Activated CD8-positive, alpha-beta T cell treated with anti-CD3 and anti-CD28 coated beads for 36 hours (primary cell): Measurements from ENCODE around the gene KLK15. TPM values are rescaled to one million over a fixed set of nuclear protein-coding genes. Genes with fewer than 3 reads are reported as not detected.
"Not testable (repeated sequence)": the region's sequence is repeated elsewhere in the genome, so short reads cannot be mapped to it uniquely, and the experiment has no call there.

Experiments used
- ATAC-seq: fragments of 200-7000 bp; cut with Tn5 transposase; one replicate; pipeline ENCODE4 v1.10.0; 2021; ENCODE audit warnings: mild to moderate bottlenecking, moderate library complexity
- CTCF ChIA-PET: fragments of 350-600 bp; sonication (Branson Sonifier 250); formaldehyde crosslinking; loops from one replicate; lab custom pipeline; 2021; ENCODE audit warnings: antibody characterized with exemption; lab: Charles Lee
- POLR2A ChIA-PET: fragments of 350-600 bp; sonication (Branson Sonifier 250); formaldehyde crosslinking; loops from one replicate; lab custom pipeline; 2021; ENCODE audit warnings: antibody characterized with exemption; lab: Charles Lee
- DNase-seq: peaks from one replicate; pipeline ENCODE4 v3.0.0-alpha.2; 2020
- H3K27ac Mint-ChIP-seq: one replicate; pipeline ENCODE4 v1.8.0; 2021; ENCODE audit warnings: mild to moderate bottlenecking, mixed read lengths
- H3K27me3 Mint-ChIP-seq: one replicate; pipeline ENCODE4 v1.8.0; 2021; ENCODE audit warnings: mixed read lengths
- H3K36me3 Mint-ChIP-seq: one replicate; pipeline ENCODE4 v1.8.0; 2021; ENCODE audit warnings: low read depth, mixed read lengths
- H3K4me1 Mint-ChIP-seq: one replicate; pipeline ENCODE4 v1.8.0; 2021; ENCODE audit warnings: low read depth, mixed read lengths
- H3K4me3 Mint-ChIP-seq: one replicate; pipeline ENCODE4 v1.8.0; 2021; ENCODE audit warnings: mild to moderate bottlenecking, moderate library complexity, mixed read lengths
- H3K9me3 Mint-ChIP-seq: one replicate; pipeline ENCODE4 v1.8.0; 2021; ENCODE audit warnings: mixed read lengths
- CTCF ChIP-seq: fragments of 200-600 bp; IDR thresholded peaks from one replicate; pipeline ENCODE4 v1.8.0; 2022; ENCODE audit warnings: antibody characterized with exemption, mild to moderate bottlenecking
- intact Hi-C: fragments of 100-400 bp; cut with micrococcal nuclease; formaldehyde crosslinking; loops from one replicate; pipeline ENCODE4 v1.10.0; 2022
- total RNA-seq, 2 experiments: library from RNA; stranded (reverse); gene quantifications; one replicate each; pipeline ENCODE4 v1.2.3, GENCODE V29; 2021

The KLK15 gene
- total RNA-seq, 2 experiments from 2014 or later, result not detected

DNA sequence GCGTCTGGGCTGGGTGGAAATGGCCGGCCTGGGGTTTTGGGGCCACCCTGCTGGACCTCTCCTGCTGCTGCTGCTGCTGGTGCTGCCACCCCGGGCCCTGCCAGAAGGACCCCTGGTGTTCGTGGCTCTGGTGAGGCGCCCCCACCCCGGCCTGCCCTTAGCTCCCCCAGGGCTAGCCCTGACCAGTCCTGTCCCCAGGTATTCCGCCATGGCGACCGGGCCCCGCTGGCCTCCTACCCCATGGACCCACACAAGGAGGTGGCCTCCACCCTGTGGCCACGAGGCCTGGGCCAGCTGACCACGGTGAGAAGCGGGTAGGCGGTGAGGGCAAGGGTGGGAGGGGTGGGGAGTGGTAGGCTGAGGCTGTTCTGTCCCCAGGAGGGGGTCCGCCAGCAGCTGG is 43.0 kb downstream of the KLK15 start, which contains the start of gene ACP4:
TSS of gene ACP4 (plus strand) at position 20 of the 400 bp plus-strand sequence. CDS start at position 20, 0 bp downstream.
- ATAC-seq, result no peak
- no peaks in the 10 kb centered on the region for H3K27me3 Mint-ChIP-seq
- no peak for DNase-seq
- POLR2A ChIA-PET, result interaction anchor here (0.7 to 9.4 kb wide), 2 partner anchors 10 to 12 kb away, joined by 3 to 99 read pairs; no protein-coding TSS in a partner anchor
- no peak for TF ChIP-seq CTCF
- H3K9me3 Mint-ChIP-seq, result no peaks in the 10 kb centered on the region
- CTCF ChIA-PET, result interaction anchor here (3.1 kb wide), 1 partner anchor 132 kb away, joined by 10 read pairs; no protein-coding TSS in a partner anchor
- no peak within 1 kb of the TSS for H3K27ac Mint-ChIP-seq
- H3K4me1 Mint-ChIP-seq, result peaks cover 8% of the 10 kb centered on the region
- H3K36me3 Mint-ChIP-seq, result peaks cover 6% of the 10 kb centered on the region
- H3K4me3 Mint-ChIP-seq, result no peak within 1 kb of the TSS
- intact Hi-C loops, result no loop called here

GRCh38 chr19:50785329-50785728 is 48.0 kb downstream of the KLK15 start:
- ATAC-seq (no peak), DNase-seq (no peak)
- intact Hi-C loops, result loop anchor here (10.0 kb wide), 1 partner anchor 251 kb away; no protein-coding TSS in a partner anchor
- H3K9me3 Mint-ChIP-seq, result no peaks in the 10 kb centered on the region
- no peak overlapping the region for H3K4me3 Mint-ChIP-seq
- CTCF ChIA-PET, result no interaction called here
- TF ChIP-seq CTCF, result no peak
- H3K4me1 Mint-ChIP-seq, result no peaks in the 10 kb centered on the region
- peaks cover 14% of the 10 kb centered on the region for H3K27me3 Mint-ChIP-seq
- H3K36me3 Mint-ChIP-seq, result no peaks in the 10 kb centered on the region
- H3K27ac Mint-ChIP-seq, result no peak overlapping the region
- POLR2A ChIA-PET, result interaction anchor here (1.0 to 1.7 kb wide), 2 partner anchors 9 to 43 kb away, joined by 3 to 5 read pairs; no protein-coding TSS in a partner anchor

GRCh38 chr19:50784710-50785109 is 48.7 kb downstream of the KLK15 start:
- CTCF ChIA-PET, result interaction anchor here (1.2 to 2.9 kb wide), 7 partner anchors 8 to 300 kb away, joined by 3 to 16 read pairs (median 6); no protein-coding TSS in a partner anchor
- DNase-seq, result no peak

DNA sequence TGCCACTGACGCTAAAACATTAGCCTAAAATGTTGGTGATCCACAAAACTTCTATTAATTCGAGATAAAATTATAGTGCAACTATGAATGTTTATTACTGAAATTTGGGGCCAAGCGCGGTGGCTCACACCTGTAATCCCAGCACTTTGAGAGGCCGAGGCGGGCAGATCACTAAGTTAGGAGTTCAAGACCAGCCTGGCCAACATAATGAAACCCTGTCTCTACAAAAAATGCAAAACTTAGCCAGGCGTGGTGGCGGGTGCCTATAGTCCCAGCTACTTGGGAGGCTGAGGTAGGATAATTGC is 49.6 kb downstream of the KLK15 start:
- ATAC-seq, H3K4me3 Mint-ChIP-seq, DNase-seq, H3K27ac Mint-ChIP-seq, H3K36me3 Mint-ChIP-seq, H3K4me1 Mint-ChIP-seq, H3K9me3 Mint-ChIP-seq: not testable (repeated sequence)
- ChIA-PET CTCF (interaction anchor here (0.6 to 2.9 kb wide), 16 partner anchors 9 to 415 kb away, joined by 3 to 16 read pairs (median 4); no protein-coding TSS in a partner anchor), POLR2A (interaction anchor here (1.0 kb wide), 1 partner anchor 14 kb away, joined by 3 read pairs; no protein-coding TSS in a partner anchor)
- intact Hi-C loops, result loop anchor here (5.0 to 10.0 kb wide), 4 partner anchors 61 to 249 kb away; partner anchors contain the start of gene CLEC11A
- H3K27me3 Mint-ChIP-seq, result peaks cover 28% of the 10 kb centered on the region

More at GRCh38 chr19:50784710-50785109, 48.7 kb downstream of the KLK15 start:
- no peak for TF ChIP-seq CTCF
- Mint-ChIP-seq H3K4me1 (no peaks in the 10 kb centered on the region), H3K27ac (no peak overlapping the region), H3K4me3 (no peak overlapping the region), H3K9me3 (no peaks in the 10 kb centered on the region), H3K27me3 (peaks cover 19% of the 10 kb centered on the region), H3K36me3 (no peaks in the 10 kb centered on the region)
- POLR2A ChIA-PET, result interaction anchor here (1.0 to 1.7 kb wide), 2 partner anchors 10 to 44 kb away, joined by 3 to 5 read pairs; no protein-coding TSS in a partner anchor
- intact Hi-C loops, result loop anchor here (5.0 to 10.0 kb wide), 4 partner anchors 62 to 250 kb away; partner anchors contain the start of gene CLEC11A
- ATAC-seq, result no peak

GRCh38 chr19:50780753-50781435 is 52.5 kb downstream of the KLK15 start:
- no peak for ATAC-seq
- no peaks in the 10 kb centered on the region for H3K36me3 Mint-ChIP-seq
- intact Hi-C loops, result loop anchor here (5.0 to 10.0 kb wide), 4 partner anchors 59 to 246 kb away; partner anchors contain the start of gene CLEC11A
- no peaks in the 10 kb centered on the region for H3K4me1 Mint-ChIP-seq
- POLR2A ChIA-PET, result interaction anchor here (0.6 to 2.2 kb wide), 5 partner anchors 10 to 62 kb away, joined by 3 to 5 read pairs (median 3); partner anchors contain the start of gene ACP4
- no peak overlapping the region for H3K4me3 Mint-ChIP-seq
- no peak for DNase-seq
- H3K27ac Mint-ChIP-seq, result no peak overlapping the region
- CTCF ChIA-PET, result interaction anchor here (0.6 to 2.0 kb wide), 4 partner anchors 46 to 141 kb away, joined by 4 to 6 read pairs (median 4); no protein-coding TSS in a partner anchor
- H3K27me3 Mint-ChIP-seq, result peaks cover 44% of the 10 kb centered on the region
- TF ChIP-seq CTCF, result no peak
- no peaks in the 10 kb centered on the region for H3K9me3 Mint-ChIP-seq
